Cardiac muscle cell (in vitro differentiated cells and primary cell): ENCODE data around the gene PPP2R2C. TPM values are rescaled to one million over a fixed set of nuclear protein-coding genes. Genes with fewer than 3 reads are reported as not detected.

ENCODE experiments used
- DNase-seq, 2 donors: peaks; one replicate each; pipeline versions ENCODE4 v3.0.0 to v3.0.0-alpha.2; 2010 to 2017; ENCODE audit warnings: low read depth in 1 of 2, low spot score in 1 of 2
- H3K27ac ChIP-seq: fragments of 200-600 bp; sonication (generic); 2 replicates; pipeline ENCODE4 v1.5.1; 2016
- H3K27me3 ChIP-seq: fragments of 200-600 bp; sonication (generic); 2 replicates; pipeline ENCODE4 v1.6.0; 2016; ENCODE audit warnings: control low read depth
- H3K36me3 ChIP-seq: fragments of 200-600 bp; sonication (generic); 2 replicates; pipeline ENCODE4 v1.5.1; 2016; ENCODE audit warnings: control low read depth
- H3K4me1 ChIP-seq: fragments of 200-600 bp; sonication (generic); 2 replicates; pipeline ENCODE4 v1.8.1; 2017; ENCODE audit warnings: low read depth, mild to moderate bottlenecking, mixed run types
- H3K4me3 ChIP-seq: fragments of 200-600 bp; sonication (generic); 2 replicates; pipeline ENCODE4 v1.5.1; 2016; ENCODE audit warnings: mild to moderate bottlenecking
- H3K9me3 ChIP-seq: fragments of 200-600 bp; sonication (generic); 2 replicates; pipeline ENCODE4 v1.5.1; 2017; ENCODE audit warnings: low read depth, mild to moderate bottlenecking, control low read depth
- CTCF ChIP-seq: IDR thresholded peaks from 2 replicates; pipeline ENCODE4 v1.5.1; 2012; ENCODE audit warnings: low read depth, mild to moderate bottlenecking, low read length
- polyA plus RNA-seq: library from polyadenylated mRNA; unstranded; fragments of >200 nt; fragmentation: Nextera tagmentation; extraction: Ambion mirVana; gene quantifications from 2 replicates; pipeline ENCODE4 v1.2.1, GENCODE V29; 2016
- total RNA-seq: library from RNA; depleted of rRNA; stranded (reverse); fragments of >200 nt; gene quantifications from 2 replicates; pipeline ENCODE4 v1.2.3, GENCODE V29; 2016

PPP2R2C gene
- total and polyA plus RNA-seq, 2 experiments from 2014 or later: not detected

DNA sequence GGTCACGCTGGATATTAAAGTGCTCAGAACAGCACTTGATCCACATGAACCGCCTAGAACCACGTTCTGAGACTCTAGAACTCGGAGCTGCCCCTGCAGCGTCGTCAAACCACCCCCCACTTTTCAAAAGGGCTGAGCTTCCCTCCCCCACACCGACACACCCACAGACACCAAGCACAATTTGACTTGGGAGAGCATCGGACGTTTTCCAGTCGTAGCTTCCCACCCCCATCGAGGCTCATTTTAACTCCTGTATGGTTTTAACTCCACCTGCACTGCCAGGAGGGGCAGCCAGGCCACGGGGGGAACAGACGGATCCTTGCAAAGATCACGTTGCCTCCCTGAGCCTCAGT, 26.3 kb downstream of the PPP2R2C start:
- no peak for TF ChIP-seq CTCF
- H3K27ac ChIP-seq: no peak overlapping the region
- H3K36me3 ChIP-seq: no peaks in the 10 kb centered on the region
- DNase-seq: no peak
- no peaks in the 10 kb centered on the region for H3K27me3 ChIP-seq
- H3K4me3 ChIP-seq: no peak overlapping the region
- H3K9me3 ChIP-seq: no peaks in the 10 kb centered on the region
- H3K4me1 ChIP-seq: no peaks in the 10 kb centered on the region

- no peak overlapping the region for H3K27ac ChIP-seq
- no peaks in the 10 kb centered on the region for H3K36me3 ChIP-seq
- H3K4me1 ChIP-seq: no peaks in the 10 kb centered on the region
- TF ChIP-seq CTCF: no peak
- DNase-seq: no peak
- H3K9me3 ChIP-seq: no peaks in the 10 kb centered on the region
- H3K4me3 ChIP-seq: no peak overlapping the region
- H3K27me3 ChIP-seq: no peaks in the 10 kb centered on the region
These were observed 26.8 kb downstream of the PPP2R2C start for GRCh38 chr4:6445403-6446129.

DNA sequence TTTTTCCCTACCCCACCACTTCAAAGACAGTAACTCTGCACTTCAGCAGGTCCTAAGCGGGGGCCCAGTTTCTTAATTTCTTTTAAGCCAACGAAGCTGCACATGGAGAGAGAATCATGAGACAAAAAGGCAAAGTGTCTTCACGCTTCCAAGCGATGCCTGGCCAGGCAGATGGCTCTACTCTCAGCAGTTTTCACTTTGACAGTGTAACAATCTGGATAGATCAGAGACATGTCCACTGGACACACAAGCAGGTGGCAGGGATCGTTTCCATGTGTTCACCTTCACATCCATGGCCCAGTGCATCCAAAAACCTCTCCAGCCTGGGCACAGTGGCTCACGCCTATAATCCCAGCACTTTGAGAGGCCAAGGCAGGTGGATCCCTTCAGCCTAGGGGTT, 27.8 kb downstream of the PPP2R2C start:
- Histone ChIP-seq H3K36me3 (no peaks in the 10 kb centered on the region), H3K4me3 (no peak overlapping the region), H3K27me3 (no peaks in the 10 kb centered on the region), H3K27ac (no peak overlapping the region), H3K4me1 (no peaks in the 10 kb centered on the region), H3K9me3 (no peaks in the 10 kb centered on the region)
- TF ChIP-seq CTCF: no peak
- no peak for DNase-seq

- no peak overlapping the region for H3K27ac ChIP-seq
- DNase-seq: no peak
- H3K27me3 ChIP-seq: no peaks in the 10 kb centered on the region
- H3K4me1 ChIP-seq: no peaks in the 10 kb centered on the region
- no peak overlapping the region for H3K4me3 ChIP-seq
- no peak for TF ChIP-seq CTCF
- H3K9me3 ChIP-seq: no peaks in the 10 kb centered on the region
- no peaks in the 10 kb centered on the region for H3K36me3 ChIP-seq
These were observed 29.1 kb downstream of the PPP2R2C start for GRCh38 chr4:6443035-6444023.

GRCh38 chr4:6442555-6442954, 29.9 kb downstream of the PPP2R2C start:
- Histone ChIP-seq H3K36me3 (no peaks in the 10 kb centered on the region), H3K4me1 (no peaks in the 10 kb centered on the region), H3K27ac (no peak overlapping the region), H3K27me3 (no peaks in the 10 kb centered on the region), H3K4me3 (no peak overlapping the region), H3K9me3 (no peaks in the 10 kb centered on the region)
- no peak for DNase-seq
- TF ChIP-seq CTCF: no peak
